CD14-positive monocyte (primary cell): ENCODE measurements around the gene BHMT. TPM values are rescaled to one million over a fixed set of nuclear protein-coding genes. Genes with fewer than 3 reads are reported as not detected.
"Not testable (repeated sequence)": the region's sequence is repeated elsewhere in the genome, so short reads cannot be mapped to it uniquely, and the experiment has no call there.

Source experiments
- DNase-seq, 3 donors: peaks; one replicate each; pipeline ENCODE4 v3.0.0-alpha.2; 2011 to 2022
- H2AFZ ChIP-seq: 2 replicates; pipeline ENCODE4 v1.6.0; 2012; ENCODE audit warnings: mild to moderate bottlenecking, low read depth, low read length, inconsistent platforms; ENCODE audit not compliant: insufficient read depth, poor library complexity, severe bottlenecking
- H3K27ac ChIP-seq, 2 donors: 1 replicate in 1 of 2; 2 replicates in 1 of 2; pipeline ENCODE4 v1.5.1; 2012 to 2013; ENCODE audit warnings: low read length in 2 of 2, control low read depth in 1 of 2, inconsistent platforms in 1 of 2, low read depth in 1 of 2, mild to moderate bottlenecking in 1 of 2
- H3K27me3 ChIP-seq, 2 donors: one replicate each; pipeline versions ENCODE4 v1.6.0 to v1.6.1; 2011 to 2013; ENCODE audit warnings: low read length in 2 of 2; ENCODE audit not compliant: control insufficient read depth in 2 of 2, insufficient read depth in 2 of 2
- H3K36me3 ChIP-seq, 2 donors: replicated peaks in 1 of 2; 1 replicate in 1 of 2; 2 replicates in 1 of 2; pipeline versions ENCODE4 v1.5.1 to v1.6.1; 2012 to 2013; ENCODE audit warnings: low read length in 2 of 2, control low read depth in 1 of 2, inconsistent platforms in 1 of 2, mild to moderate bottlenecking in 1 of 2; ENCODE audit not compliant: insufficient read depth in 2 of 2, control insufficient read depth in 1 of 2
- H3K4me1 ChIP-seq, 2 donors: 1 replicate in 1 of 2; 2 replicates in 1 of 2; pipeline versions ENCODE4 v1.5.1 to v1.6.1; 2012 to 2013; ENCODE audit warnings: low read length in 2 of 2, control low read depth in 1 of 2, inconsistent platforms in 1 of 2, mild to moderate bottlenecking in 1 of 2, moderate library complexity in 1 of 2; ENCODE audit not compliant: insufficient read depth in 2 of 2, control insufficient read depth in 1 of 2
- H3K4me2 ChIP-seq: replicated peaks from 2 replicates; pipeline ENCODE3; 2012; ENCODE audit warnings: low read length, moderate library complexity, mild to moderate bottlenecking; ENCODE audit not compliant: poor library complexity, severe bottlenecking; ENCODE audit errors: extremely low read depth
- H3K4me3 ChIP-seq, 3 experiments: fragments of 200-600 bp in 1 of 3; sonication (generic) in 1 of 3; replicated peaks in 1 of 3; 1 replicate in 2 of 3; 2 replicates in 1 of 3; pipeline ENCODE4 v1.5.1; 2011 to 2013; ENCODE audit warnings: low read length in 3 of 3, mild to moderate bottlenecking in 3 of 3, control low read depth in 2 of 3, low read depth in 2 of 3, inconsistent platforms in 1 of 3, moderate library complexity in 1 of 3
- H3K79me2 ChIP-seq: 2 replicates; pipeline ENCODE4 v1.6.0; 2012; ENCODE audit warnings: mild to moderate bottlenecking, control low read depth, inconsistent platforms, low read length, moderate library complexity; ENCODE audit not compliant: insufficient read depth
- H3K9ac ChIP-seq: 2 replicates; pipeline ENCODE4 v1.6.0; 2017; ENCODE audit warnings: low read length, mild to moderate bottlenecking; ENCODE audit not compliant: insufficient read depth, poor library complexity, severe bottlenecking
- H3K9me3 ChIP-seq, 2 donors: replicated peaks in 1 of 2; 1 replicate in 1 of 2; 2 replicates in 1 of 2; pipeline versions ENCODE4 v1.5.1 to v1.6.1; 2012 to 2013; ENCODE audit warnings: low read length in 2 of 2, control low read depth in 1 of 2; ENCODE audit not compliant: control insufficient read depth in 1 of 2, insufficient read depth in 1 of 2
- H4K20me1 ChIP-seq: 2 replicates; pipeline ENCODE4 v1.6.0; 2012; ENCODE audit warnings: mild to moderate bottlenecking, low read length, control low read depth, moderate library complexity; ENCODE audit not compliant: insufficient read depth
- H3K27ac Mint-ChIP-seq, 7 donors: one replicate each; pipeline ENCODE4 v1.8.0; 2020; ENCODE audit warnings: mild to moderate bottlenecking in 7 of 7, mixed read lengths in 7 of 7, moderate library complexity in 6 of 7, inconsistent platforms in 2 of 7
- H3K27me3 Mint-ChIP-seq, 3 donors: one replicate each; pipeline ENCODE4 v1.8.0; 2021 to 2022; ENCODE audit warnings: low read depth in 3 of 3, mild to moderate bottlenecking in 3 of 3, mixed read lengths in 3 of 3, moderate library complexity in 3 of 3, inconsistent platforms in 1 of 3
- H3K36me3 Mint-ChIP-seq, 2 donors: one replicate each; pipeline ENCODE4 v1.8.0; 2020; ENCODE audit warnings: mixed read lengths in 2 of 2, inconsistent platforms in 1 of 2, mild to moderate bottlenecking in 1 of 2
- H3K4me1 Mint-ChIP-seq: one replicate; pipeline ENCODE4 v1.8.0; 2020; ENCODE audit warnings: mild to moderate bottlenecking, mixed read lengths
- H3K4me3 Mint-ChIP-seq, 2 donors: one replicate each; pipeline ENCODE4 v1.8.0; 2020; ENCODE audit warnings: mild to moderate bottlenecking in 2 of 2, mixed read lengths in 2 of 2, moderate library complexity in 1 of 2
- H3K9me3 Mint-ChIP-seq, 7 donors: one replicate each; pipeline ENCODE4 v1.8.0; 2020 to 2022; ENCODE audit warnings: mixed read lengths in 7 of 7, mild to moderate bottlenecking in 6 of 7, moderate library complexity in 6 of 7, inconsistent platforms in 2 of 7
- CTCF ChIP-seq: fragments of 200-600 bp; IDR thresholded peaks from one replicate; pipeline ENCODE4 v1.8.0; 2022; ENCODE audit warnings: antibody characterized with exemption, mild to moderate bottlenecking
- WGBS: methylation state at CpG from one replicate; pipeline ENCODE4 v1.1.5; 2013; ENCODE audit warnings: missing lambda C conversion rate; ENCODE audit not compliant: insufficient coverage; 5-methylcytosine and 5-hydroxymethylcytosine counted together
- intact Hi-C, 2 donors: fragments of 100-400 bp; cut with micrococcal nuclease; formaldehyde crosslinking; loops; one replicate each; pipeline versions ENCODE4 v1.15.0 to v1.15.1; 2023
- polyA plus RNA-seq, 3 donors: library from polyadenylated mRNA; depleted of rRNA in 1 of 3; unstranded in 2 of 3; stranded (reverse) in 1 of 3; fragments of 300-500 nt in 2 of 3; fragments of >200 nt in 1 of 3; fragmentation: Illumina TruSeq in 2 of 3; gene quantifications; 1 replicate in 2 of 3; 2 replicates in 1 of 3; pipeline ENCODE4 v1.2.3, GENCODE V29; 2012 to 2021

BHMT gene
- polyA plus RNA-seq, 3 donors = not detected

- no peak overlapping the region for H3K27ac Mint-ChIP-seq
- no peaks in the 10 kb centered on the region for H3K9me3 Mint-ChIP-seq
- H3K36me3 ChIP-seq = no peaks in the 10 kb centered on the region
- no peaks in the 10 kb centered on the region for H3K4me1 ChIP-seq
- H3K4me1 Mint-ChIP-seq = peaks cover 6% of the 10 kb centered on the region
- peaks cover 0 to 2% (median 0%) of the 10 kb centered on the region in 3 donors for H3K27me3 Mint-ChIP-seq
- H3K9me3 ChIP-seq = no peaks in the 10 kb centered on the region
- intact Hi-C loops = no loop called here
- DNase-seq = no peak
- H4K20me1 ChIP-seq = no peaks in the 10 kb centered on the region
- no peak overlapping the region for H3K4me3 Mint-ChIP-seq
- no peak overlapping the region for H3K4me3 ChIP-seq
- H2AFZ ChIP-seq = no peak overlapping the region
- H3K9ac ChIP-seq = no peak overlapping the region
- H3K27me3 ChIP-seq = no peaks in the 10 kb centered on the region
- 97% methylated on average over 5 of the region's 6 CpGs for WGBS
- no peak overlapping the region for H3K4me2 ChIP-seq
- no peaks in the 10 kb centered on the region for H3K79me2 ChIP-seq
- no peaks in the 10 kb centered on the region for H3K36me3 Mint-ChIP-seq
- no peak for TF ChIP-seq CTCF
- no peak overlapping the region for H3K27ac ChIP-seq
These were observed 40.5 kb downstream of the BHMT start for GRCh38 chr5:79151942-79152671.

- TF ChIP-seq CTCF = no peak
- H3K27me3 ChIP-seq = no peaks in the 10 kb centered on the region
- Mint-ChIP-seq H3K27me3 (peaks cover 0 to 1% (median 0%) of the 10 kb centered on the region in 3 donors), H3K36me3 (no peaks in the 10 kb centered on the region), H3K4me3 (no peak overlapping the region), H3K4me1 (peaks cover 11% of the 10 kb centered on the region), H3K9me3 (no peaks in the 10 kb centered on the region), H3K27ac (no peak overlapping the region)
- intact Hi-C loops = no loop called here
- DNase-seq = no peak
- no peaks in the 10 kb centered on the region for H3K4me1 ChIP-seq
- no peak overlapping the region for H3K4me2 ChIP-seq
- H3K4me3 ChIP-seq = no peak overlapping the region
- H2AFZ ChIP-seq = no peak overlapping the region
- H3K27ac ChIP-seq = no peak overlapping the region
- no peaks in the 10 kb centered on the region for H3K36me3 ChIP-seq
- H3K79me2 ChIP-seq = no peaks in the 10 kb centered on the region
- WGBS = 40% methylated on average over 1 of the region's 2 CpGs
- H3K9ac ChIP-seq = no peak overlapping the region
- no peaks in the 10 kb centered on the region for H4K20me1 ChIP-seq
- H3K9me3 ChIP-seq = no peaks in the 10 kb centered on the region
These were observed 45.7 kb downstream of the BHMT start for GRCh38 chr5:79157305-79157704.

- DNase-seq, H3K4me1 ChIP-seq, H3K27me3 ChIP-seq, H3K9me3 ChIP-seq, H3K4me2 ChIP-seq, H3K27ac Mint-ChIP-seq, H3K4me3 ChIP-seq, H3K27me3 Mint-ChIP-seq, H3K9me3 Mint-ChIP-seq, H3K36me3 Mint-ChIP-seq, H3K4me3 Mint-ChIP-seq, H4K20me1 ChIP-seq, intact Hi-C loops, H3K36me3 ChIP-seq, H3K27ac ChIP-seq, H2AFZ ChIP-seq, H3K4me1 Mint-ChIP-seq, H3K9ac ChIP-seq, H3K79me2 ChIP-seq: not testable (repeated sequence)
- 94% methylated on average over 2 of the region's 7 CpGs for WGBS
These were observed 50.0 kb downstream of the BHMT start for GRCh38 chr5:79161647-79162046.
